Chondrocyte (in vitro differentiated cells): Measurements from ENCODE around the gene CDCA7L. TPM values are rescaled to one million over a fixed set of nuclear protein-coding genes. Genes with fewer than 3 reads are reported as not detected.

Source experiments
- DNase-seq: peaks from one replicate; pipeline ENCODE4 v3.0.0; 2021; ENCODE audit warnings: mixed read lengths, low spot score
- H3K27ac Mint-ChIP-seq: one replicate; pipeline ENCODE4 v1.8.0; 2021; ENCODE audit warnings: mild to moderate bottlenecking, moderate library complexity, mixed read lengths; ENCODE audit not compliant: unreplicated experiment
- H3K27me3 Mint-ChIP-seq: 2 replicates; pipeline ENCODE4 v1.8.0; 2021; ENCODE audit warnings: low read depth, mixed read lengths
- H3K36me3 Mint-ChIP-seq: 2 replicates; pipeline ENCODE4 v1.8.0; 2021; ENCODE audit warnings: low read depth, mixed read lengths
- H3K4me1 Mint-ChIP-seq: 2 replicates; pipeline ENCODE4 v1.8.0; 2021; ENCODE audit warnings: low read depth, mild to moderate bottlenecking, mixed read lengths
- H3K4me3 Mint-ChIP-seq: one replicate; pipeline ENCODE4 v1.8.0; 2021; ENCODE audit warnings: mild to moderate bottlenecking, moderate library complexity, mixed read lengths; ENCODE audit not compliant: unreplicated experiment
- H3K9me3 Mint-ChIP-seq: 2 replicates; pipeline ENCODE4 v1.8.0; 2021; ENCODE audit warnings: low read depth, mixed read lengths
- CTCF ChIP-seq: fragments of 200-600 bp; sonication (generic); IDR thresholded peaks from 2 replicates; pipeline ENCODE4 v1.5.0; 2021; ENCODE audit warnings: antibody characterized with exemption, mild to moderate bottlenecking, moderate library complexity
- total RNA-seq: library from RNA; stranded (reverse); gene quantifications from 3 replicates; pipeline ENCODE4 v1.2.1, GENCODE V29; 2021

Gene CDCA7L
- total RNA-seq, 1 donor from 2014 or later = 13.3 TPM

- Mint-ChIP-seq H3K36me3 (peaks cover 12% of the 10 kb centered on the region), H3K27me3 (no peaks in the 10 kb centered on the region), H3K27ac (no peak overlapping the region), H3K9me3 (no peaks in the 10 kb centered on the region), H3K4me3 (no peak overlapping the region), H3K4me1 (peaks cover 11% of the 10 kb centered on the region)
- DNase-seq = no peak
- TF ChIP-seq CTCF = no peak
These were observed 29.1 kb downstream of the CDCA7L start for GRCh38 chr7:21916629-21917028.

- peaks cover 12% of the 10 kb centered on the region for H3K36me3 Mint-ChIP-seq
- H3K27ac Mint-ChIP-seq = no peak overlapping the region
- no peak for DNase-seq
- H3K4me3 Mint-ChIP-seq = no peak overlapping the region
- no peaks in the 10 kb centered on the region for H3K9me3 Mint-ChIP-seq
- TF ChIP-seq CTCF = no peak
- peaks cover 13% of the 10 kb centered on the region for H3K4me1 Mint-ChIP-seq
- no peaks in the 10 kb centered on the region for H3K27me3 Mint-ChIP-seq
These were observed 29.5 kb downstream of the CDCA7L start for GRCh38 chr7:21916176-21916575.

- H3K36me3 Mint-ChIP-seq = peaks cover 12% of the 10 kb centered on the region
- no peak overlapping the region for H3K4me3 Mint-ChIP-seq
- no peak for TF ChIP-seq CTCF
- no peaks in the 10 kb centered on the region for H3K27me3 Mint-ChIP-seq
- H3K9me3 Mint-ChIP-seq = no peaks in the 10 kb centered on the region
- peaks cover 13% of the 10 kb centered on the region for H3K4me1 Mint-ChIP-seq
- DNase-seq = no peak
- no peak overlapping the region for H3K27ac Mint-ChIP-seq
These were observed 30.6 kb downstream of the CDCA7L start for GRCh38 chr7:21915140-21915539.

- H3K9me3 Mint-ChIP-seq = no peaks in the 10 kb centered on the region
- H3K4me3 Mint-ChIP-seq = no peak overlapping the region
- peaks cover 13% of the 10 kb centered on the region for H3K4me1 Mint-ChIP-seq
- no peak for TF ChIP-seq CTCF
- no peak for DNase-seq
- H3K27me3 Mint-ChIP-seq = no peaks in the 10 kb centered on the region
- H3K36me3 Mint-ChIP-seq = peaks cover 12% of the 10 kb centered on the region
- H3K27ac Mint-ChIP-seq = no peak overlapping the region
These were observed 31.0 kb downstream of the CDCA7L start for GRCh38 chr7:21914671-21915070.

DNA sequence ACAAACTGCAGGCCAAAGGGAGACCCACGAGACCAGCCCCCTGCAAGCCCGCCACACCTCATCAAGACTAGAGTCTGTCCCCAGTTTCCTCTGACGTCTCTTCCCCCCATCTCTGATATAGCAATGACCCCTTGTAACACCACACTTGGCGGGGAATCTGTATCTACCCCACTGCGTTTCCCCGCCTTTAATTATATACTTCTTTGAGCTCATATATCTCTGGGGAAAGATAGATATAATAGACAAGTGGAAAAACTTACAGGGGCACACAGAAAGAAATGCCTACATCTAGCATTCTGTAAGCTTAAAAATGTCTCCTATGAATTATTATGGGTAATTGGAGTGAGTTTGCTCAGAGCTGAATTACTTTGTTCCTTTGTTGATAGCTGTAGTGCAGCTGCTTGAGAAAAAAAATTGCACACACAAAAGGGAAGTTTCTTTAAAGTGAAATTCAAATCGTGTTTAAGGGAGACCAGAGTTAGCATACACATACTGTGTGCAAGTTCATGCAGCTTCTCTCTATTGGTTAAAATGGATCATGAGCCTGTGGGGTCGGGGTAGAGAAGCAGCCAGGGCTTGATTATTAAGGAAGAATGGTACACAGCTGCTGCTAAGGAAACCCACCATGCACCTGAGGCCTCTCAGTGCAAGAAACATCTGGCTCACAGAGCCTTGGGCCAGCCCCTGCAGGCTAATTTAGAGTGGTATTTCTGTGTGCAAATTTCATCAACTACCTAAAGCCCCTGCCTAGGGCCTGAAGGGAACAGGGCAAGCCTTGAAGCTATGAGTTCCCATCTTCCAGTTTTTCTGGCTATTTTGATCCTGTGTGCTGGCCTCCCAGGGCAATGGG is 32.5 kb downstream of the CDCA7L start:
- peaks cover 17% of the 10 kb centered on the region for H3K36me3 Mint-ChIP-seq
- no peak for DNase-seq
- no peak overlapping the region for H3K4me3 Mint-ChIP-seq
- no peaks in the 10 kb centered on the region for H3K9me3 Mint-ChIP-seq
- H3K27me3 Mint-ChIP-seq = no peaks in the 10 kb centered on the region
- H3K27ac Mint-ChIP-seq = no peak overlapping the region
- H3K4me1 Mint-ChIP-seq = peaks cover 13% of the 10 kb centered on the region
- TF ChIP-seq CTCF = no peak
